ENCODE data around the gene SGCA. TPM values are rescaled to one million over a fixed set of nuclear protein-coding genes. Genes with fewer than 3 reads are reported as not detected.

Gene SGCA
- total RNA-seq, 1 experiment from 2014 or later, result 0.24 TPM

DNA sequence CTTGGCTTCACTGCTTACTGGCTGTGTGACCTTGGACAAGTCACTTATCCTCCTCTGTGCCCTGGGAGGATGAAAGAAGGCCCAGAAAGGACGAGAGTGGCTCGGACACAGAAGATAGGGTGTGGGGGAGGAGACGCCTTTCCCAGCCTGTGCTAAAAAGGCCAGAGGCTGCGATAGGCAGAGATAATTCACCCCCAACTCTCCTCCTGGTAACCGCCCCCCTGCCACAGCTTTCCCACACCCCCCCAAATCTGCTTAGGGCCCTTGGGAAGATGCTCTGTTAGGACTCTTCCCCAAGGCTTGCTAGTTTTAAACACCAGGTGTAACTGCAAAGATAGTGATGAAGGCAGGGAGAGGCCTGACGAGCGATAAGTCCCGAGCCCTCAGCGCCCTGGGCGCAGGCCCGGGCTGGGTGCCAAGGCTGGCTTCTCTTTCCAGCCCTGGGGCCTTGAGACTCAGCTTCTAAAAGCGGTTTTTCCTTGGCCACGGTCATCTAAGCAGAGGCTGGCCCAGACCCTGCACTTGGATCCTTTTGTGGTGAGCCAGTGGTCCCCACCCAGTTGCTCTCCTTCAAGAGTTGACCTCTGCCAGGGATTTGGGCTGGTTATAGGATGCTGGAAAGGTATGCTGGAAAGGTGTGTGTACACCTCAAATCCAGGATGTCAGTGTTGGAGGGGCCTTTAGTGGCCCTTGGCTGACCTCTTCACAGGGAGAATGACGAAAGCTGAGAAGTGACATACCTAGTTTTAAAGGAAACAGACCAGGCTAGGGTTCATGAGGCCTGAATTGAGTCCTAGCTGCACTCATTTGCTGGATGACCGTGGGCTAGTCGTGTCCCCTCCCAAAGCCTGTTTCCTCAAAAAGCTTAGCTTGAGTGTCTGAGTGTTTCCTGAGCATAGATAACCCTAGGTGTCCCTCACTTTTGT, 11.9 kb upstream of the SGCA start:
- H3K79me1 ChIP-seq (ENCODE audit: insufficient read depth, low read depth, low read length, poor library complexity, severe bottlenecking), result no peaks in the 10 kb centered on the region
- H3K4me2 ChIP-seq (ENCODE audit: insufficient read depth, insufficient read length, low read length), result no peak overlapping the region
- H3K27me3 ChIP-seq (ENCODE audit: insufficient read depth, low read length), result no peaks in the 10 kb centered on the region; the same call in 1 of the 2 replicates
- no peaks in the 10 kb centered on the region for H3K79me2 ChIP-seq (ENCODE audit: insufficient read depth, low read length)
- DNase-seq, result no peak
- no peak overlapping the region for H2AFZ ChIP-seq (ENCODE audit: low read length)
- no peaks in the 10 kb centered on the region for H3K9me3 ChIP-seq (ENCODE audit: control insufficient read depth, low read depth, low read length)
- no peak overlapping the region for H3K14ac ChIP-seq (ENCODE audit: insufficient read depth, low read length)
- H2AK5ac ChIP-seq (ENCODE audit: insufficient read length, low read length), result no peak overlapping the region
- H2BK5ac ChIP-seq (ENCODE audit: insufficient read length, low read length), result no peak overlapping the region
- no peak overlapping the region for H2BK20ac ChIP-seq (ENCODE audit: low read depth, low read length, poor library complexity, severe bottlenecking)
- H4K20me1 ChIP-seq (ENCODE audit: control insufficient read depth, insufficient read depth, insufficient read length), result peaks cover 3% of the 10 kb centered on the region
- Mint-ChIP-seq H3K4me1 (peaks cover 16 to 23% of the 10 kb centered on the region in 2 experiments), H3K4me3 (no peak overlapping the region), H3K36me3 (ENCODE audit: insufficient read depth in 1 of 3, low read depth in 3 of 3) (no peaks in the 10 kb centered on the region), H3K9me3 (no peaks in the 10 kb centered on the region), H3K27ac (no peak overlapping the region), H3K27me3 (ENCODE audit: low read depth) (peaks cover 7% of the 10 kb centered on the region)
- no peak overlapping the region for H3K56ac ChIP-seq (ENCODE audit: insufficient read length, low read depth, low read length)
- H2BK12ac ChIP-seq (ENCODE audit: insufficient read length, low read depth, low read length), result no peak overlapping the region
- no CpG with 5 or more reads among the region's 16 CpGs for WGBS (ENCODE audit: extremely low coverage, insufficient read length, low lambda C conversion rate)
- H4K8ac ChIP-seq (replicated peaks; ENCODE audit: insufficient read length, low read depth, low read length), result no peak overlapping the region
- H3K23ac ChIP-seq (ENCODE audit: insufficient read length, low read depth, low read length), result no peak overlapping the region
- H4K5ac ChIP-seq (ENCODE audit: insufficient read length, low read depth, low read length), result no peak overlapping the region
- no peak overlapping the region for H3T11ph ChIP-seq (ENCODE audit: low read length)
- peaks cover 4% of the 10 kb centered on the region; the same call in 1 of the 2 replicates for H3K4me1 ChIP-seq (ENCODE audit: insufficient read depth, low read length)
- no peak overlapping the region for H3K27ac ChIP-seq (ENCODE audit: insufficient read length, low read depth, low read length)
- H2BK15ac ChIP-seq (ENCODE audit: low read depth, low read length), result no peak overlapping the region
- H4K91ac ChIP-seq (ENCODE audit: insufficient read length, low read depth, low read length), result no peak overlapping the region
- no peak overlapping the region for H2BK120ac ChIP-seq (ENCODE audit: low read depth, low read length, poor library complexity, severe bottlenecking)
- no peak overlapping the region for H3K9ac ChIP-seq (ENCODE audit: extremely low read depth, insufficient read length, low read length)
- H3K18ac ChIP-seq (ENCODE audit: insufficient read length, low read depth, low read length), result no peak overlapping the region
- H3K4ac ChIP-seq (ENCODE audit: low read depth, low read length), result no peak overlapping the region
- TF ChIP-seq, protein P1, sequence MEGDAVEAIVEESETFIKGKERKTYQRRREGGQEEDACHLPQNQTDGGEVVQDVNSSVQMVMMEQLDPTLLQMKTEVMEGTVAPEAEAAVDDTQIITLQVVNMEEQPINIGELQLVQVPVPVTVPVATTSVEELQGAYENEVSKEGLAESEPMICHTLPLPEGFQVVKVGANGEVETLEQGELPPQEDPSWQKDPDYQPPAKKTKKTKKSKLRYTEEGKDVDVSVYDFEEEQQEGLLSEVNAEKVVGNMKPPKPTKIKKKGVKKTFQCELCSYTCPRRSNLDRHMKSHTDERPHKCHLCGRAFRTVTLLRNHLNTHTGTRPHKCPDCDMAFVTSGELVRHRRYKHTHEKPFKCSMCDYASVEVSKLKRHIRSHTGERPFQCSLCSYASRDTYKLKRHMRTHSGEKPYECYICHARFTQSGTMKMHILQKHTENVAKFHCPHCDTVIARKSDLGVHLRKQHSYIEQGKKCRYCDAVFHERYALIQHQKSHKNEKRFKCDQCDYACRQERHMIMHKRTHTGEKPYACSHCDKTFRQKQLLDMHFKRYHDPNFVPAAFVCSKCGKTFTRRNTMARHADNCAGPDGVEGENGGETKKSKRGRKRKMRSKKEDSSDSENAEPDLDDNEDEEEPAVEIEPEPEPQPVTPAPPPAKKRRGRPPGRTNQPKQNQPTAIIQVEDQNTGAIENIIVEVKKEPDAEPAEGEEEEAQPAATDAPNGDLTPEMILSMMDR (conservative IDR thresholded peaks at IDR 0.05), result no peak
- H3K23me2 ChIP-seq (ENCODE audit: insufficient read length, low read depth, low read length, poor library complexity, severe bottlenecking), result peaks cover 18% of the 10 kb centered on the region

Measured in H9 (cell line).